GM12892 (cell line): ENCODE results near the gene SLC38A10.

Source experiments
- DNase-seq: peaks from one replicate; pipeline ENCODE4 v3.0.0; 2011; ENCODE audit not compliant: insufficient read length
- FAIRE-seq: peaks from 2 replicates; lab custom pipeline; 2011; peaks lifted over from hg19 to GRCh38; lab: Jason Lieb, UNC
- POLR2A ChIP-seq: IDR thresholded peaks from 2 replicates; pipeline ENCODE4 v1.6.1; 2011; ENCODE audit warnings: low read depth, low read length, control low read depth
- POLR2AphosphoS5 ChIP-seq: IDR thresholded peaks from 2 replicates; pipeline ENCODE4 v1.6.1; 2011; ENCODE audit warnings: low read depth, low read length, control low read depth
- TAF1 ChIP-seq: IDR thresholded peaks from 2 replicates; pipeline ENCODE4 v1.6.1; 2011; ENCODE audit warnings: low read depth, mild to moderate bottlenecking, control low read depth, low read length, borderline replicate concordance

Gene SLC38A10

DNA sequence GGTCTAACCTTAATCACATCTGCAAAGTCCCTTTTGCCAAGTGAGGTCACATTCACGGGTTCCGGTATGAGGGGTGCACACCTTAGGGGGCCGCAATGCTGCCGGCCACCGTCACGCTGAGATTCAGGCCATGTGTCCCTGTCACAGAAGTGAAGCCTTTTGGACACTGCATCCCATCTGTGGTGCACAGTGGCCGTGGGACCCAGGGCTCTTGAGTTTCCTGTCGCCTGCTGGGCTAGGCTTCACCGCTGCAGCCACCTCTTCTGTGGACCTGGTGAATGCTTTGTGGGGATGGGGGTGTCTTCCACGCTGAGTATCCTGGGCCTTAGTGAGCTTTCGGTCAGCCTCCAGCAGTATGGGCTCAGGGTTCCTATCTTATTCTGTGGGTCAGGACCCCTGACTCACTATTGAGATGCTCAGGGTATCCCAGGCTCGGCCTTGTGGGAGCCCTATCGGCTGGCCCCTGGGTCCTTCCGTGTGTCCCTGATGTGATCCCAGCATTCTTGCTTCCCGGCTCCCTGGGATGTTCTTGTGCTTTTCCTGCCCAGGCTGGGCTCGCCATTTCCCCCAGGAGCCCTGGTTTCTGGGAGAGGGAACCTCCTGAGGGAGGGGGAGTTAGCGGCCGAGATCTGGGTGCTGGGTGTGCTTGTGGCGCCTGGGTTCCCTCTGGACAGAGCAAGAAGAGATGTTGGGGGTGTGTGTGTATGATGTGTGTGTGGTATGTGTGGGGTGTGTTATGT lies 4.9 kb upstream of the SLC38A10 start:
- TF ChIP-seq POLR2A (no peak), TAF1 (no peak)
- DNase-seq (no peak), FAIRE-seq (no peak)

DNA sequence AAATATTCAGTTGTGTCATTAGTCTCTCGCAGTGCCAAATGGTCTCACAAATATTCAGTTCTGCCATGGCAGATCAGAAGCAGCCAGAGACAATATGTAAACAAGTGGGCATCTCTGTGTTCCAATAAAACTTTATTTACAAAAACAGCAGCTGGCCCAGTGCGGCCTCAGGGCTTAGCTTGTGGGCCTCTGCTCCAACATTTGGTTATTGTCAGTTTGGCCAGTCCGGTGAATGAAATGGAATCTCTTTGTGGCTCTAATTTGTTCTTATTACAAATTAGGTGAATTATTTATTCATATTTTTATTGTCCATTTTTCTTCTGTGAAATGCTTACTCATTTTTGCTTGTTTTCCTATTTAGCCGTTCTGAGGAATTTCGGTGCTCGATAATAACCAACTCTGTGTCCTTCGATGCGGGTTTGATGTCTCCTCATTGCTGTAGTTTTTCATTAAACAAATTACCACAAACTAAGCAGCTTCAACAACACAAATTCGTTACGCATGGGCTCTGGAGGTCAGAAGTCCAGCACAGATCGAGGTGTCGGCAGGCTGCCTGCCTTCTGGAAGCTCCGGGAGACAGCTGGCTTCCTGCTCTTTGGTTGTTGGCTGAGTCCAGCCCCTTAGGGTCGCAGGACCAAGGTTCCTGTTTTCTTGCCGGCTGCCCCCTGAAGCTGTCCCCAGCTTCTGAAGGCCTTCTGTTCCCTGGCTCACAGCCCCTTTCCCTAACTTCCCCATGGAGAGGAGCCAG lies 4.1 kb upstream of the SLC38A10 start:
- TF ChIP-seq POLR2A (no peak), TAF1 (no peak), POLR2AphosphoS5 (no peak)
- FAIRE-seq (no peak), DNase-seq (no peak)

DNA sequence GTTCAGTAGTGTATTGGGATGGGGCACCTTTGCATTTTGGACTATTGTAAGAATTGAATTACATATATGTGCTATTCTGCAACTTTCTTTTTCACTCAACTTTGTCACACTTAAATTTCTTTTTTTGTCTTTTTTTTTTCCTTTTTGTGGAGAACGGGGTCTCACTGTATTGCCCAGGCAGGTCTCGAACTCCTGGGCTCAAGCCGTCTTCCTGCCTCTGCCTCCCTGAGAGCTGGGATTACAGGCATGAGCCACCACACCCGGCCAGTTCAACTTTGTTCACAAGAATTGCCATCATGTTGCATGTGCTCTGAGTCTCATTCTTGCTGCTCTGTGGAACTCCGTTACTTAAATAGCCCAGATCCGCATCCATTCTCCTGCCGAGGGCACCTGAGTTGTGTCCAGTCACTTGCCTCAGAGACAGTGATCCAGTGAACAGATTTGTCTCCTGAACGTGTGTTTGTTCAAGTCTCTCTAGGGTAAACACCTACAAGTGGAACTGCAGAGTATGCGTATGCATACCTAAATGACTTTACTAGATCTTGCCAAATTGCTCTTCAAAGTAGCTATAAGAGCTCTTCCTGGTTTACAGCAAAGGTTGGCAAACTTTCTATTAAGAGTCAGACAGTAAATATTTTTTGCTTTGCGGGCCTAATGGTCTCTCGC lies 3.4 kb upstream of the SLC38A10 start:
- DNase-seq (no peak), FAIRE-seq (no peak)
- TF ChIP-seq POLR2A (no peak), TAF1 (no peak)

DNA sequence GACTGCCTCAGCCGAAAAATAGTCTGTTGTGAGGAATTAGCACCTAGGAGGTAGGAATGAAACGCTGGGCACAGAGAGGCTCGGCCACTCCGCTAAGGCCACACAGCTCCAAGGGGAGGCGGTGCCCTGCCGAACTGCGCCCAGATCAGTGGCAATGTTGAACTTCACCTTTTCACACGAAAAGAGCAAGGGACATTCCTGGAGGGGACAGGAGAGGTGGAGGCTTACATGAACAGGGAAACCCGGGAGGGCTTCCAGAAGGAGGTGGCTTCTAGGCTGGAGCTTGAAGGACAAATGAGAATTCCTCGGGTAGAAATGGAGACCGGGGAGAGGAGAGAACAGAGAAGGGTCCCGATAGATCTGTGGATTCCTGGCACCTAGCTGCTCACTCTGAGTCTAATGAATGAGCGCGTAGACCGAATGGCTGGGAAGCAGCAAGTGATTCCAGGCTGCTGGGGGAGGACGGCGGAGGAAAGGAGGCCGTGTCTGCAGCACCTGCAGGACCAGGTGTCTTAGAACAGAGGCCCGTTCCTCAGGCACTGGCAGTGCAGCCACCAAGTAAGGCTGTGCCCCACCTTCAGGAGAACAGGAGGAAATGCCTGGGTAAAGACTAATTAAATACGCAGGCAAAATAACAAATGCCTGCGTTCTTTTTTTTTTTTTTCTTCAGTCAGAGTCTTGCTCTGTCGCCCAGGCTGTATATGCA lies 722 bp upstream of the SLC38A10 start:
- DNase-seq (peak; percentile 60), FAIRE-seq (no peak)
- TF ChIP-seq TAF1 (no peak), POLR2AphosphoS5 (no peak), POLR2A (no peak)

DNA sequence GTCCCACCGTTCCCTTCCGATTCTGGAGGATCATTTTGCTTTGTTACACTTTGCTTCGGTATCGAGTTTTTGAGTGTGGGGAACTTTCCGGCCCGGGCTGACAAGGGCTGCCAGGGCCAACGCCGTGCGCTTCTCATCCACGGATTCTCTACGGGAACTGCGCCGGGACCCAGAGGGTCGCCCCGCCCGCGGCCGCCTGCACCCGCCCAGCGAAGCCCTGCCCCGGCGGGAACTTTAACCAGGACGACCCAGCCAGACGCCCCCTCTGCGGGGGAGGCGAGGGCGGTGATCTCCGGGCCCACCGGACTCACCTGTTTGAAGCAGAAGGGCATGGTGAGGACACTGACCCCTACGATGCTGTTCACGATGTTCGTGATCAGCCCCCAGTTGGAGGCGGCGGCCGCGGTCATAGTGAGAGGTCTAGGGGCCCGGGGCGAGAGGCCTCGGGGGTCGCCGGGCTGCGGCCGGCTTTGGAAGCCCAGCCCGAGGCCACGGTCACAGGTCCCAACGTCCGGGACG lies 536 bp downstream of the SLC38A10 start:
- TF ChIP-seq POLR2A = no peak
- TF ChIP-seq TAF1 = no peak
- TF ChIP-seq POLR2AphosphoS5 = no peak
- FAIRE-seq (no peak), DNase-seq (no peak)

DNA sequence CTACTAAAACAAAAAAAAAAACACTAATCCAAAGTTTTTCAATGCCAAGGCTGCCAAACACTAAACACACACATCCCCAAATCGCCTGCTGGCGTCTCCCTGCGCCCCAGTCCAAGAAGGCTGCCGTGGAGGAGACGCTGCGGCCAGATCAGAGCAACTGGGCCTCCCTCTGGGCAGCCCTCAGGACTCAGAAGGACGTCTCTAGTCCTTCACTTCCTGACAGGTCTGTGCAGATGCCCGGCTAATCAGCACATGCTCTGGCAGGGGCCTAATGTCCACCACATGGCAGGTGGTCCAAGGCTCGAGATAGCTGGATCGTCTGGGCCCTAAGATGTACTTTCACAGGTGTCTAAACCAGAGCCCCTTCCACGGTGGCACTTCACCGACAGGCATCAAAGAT lies 2.7 kb downstream of the SLC38A10 start:
- DNase-seq = no peak
- TF ChIP-seq POLR2AphosphoS5 (no peak), TAF1 (no peak), POLR2A (no peak)
- FAIRE-seq = no peak

DNA sequence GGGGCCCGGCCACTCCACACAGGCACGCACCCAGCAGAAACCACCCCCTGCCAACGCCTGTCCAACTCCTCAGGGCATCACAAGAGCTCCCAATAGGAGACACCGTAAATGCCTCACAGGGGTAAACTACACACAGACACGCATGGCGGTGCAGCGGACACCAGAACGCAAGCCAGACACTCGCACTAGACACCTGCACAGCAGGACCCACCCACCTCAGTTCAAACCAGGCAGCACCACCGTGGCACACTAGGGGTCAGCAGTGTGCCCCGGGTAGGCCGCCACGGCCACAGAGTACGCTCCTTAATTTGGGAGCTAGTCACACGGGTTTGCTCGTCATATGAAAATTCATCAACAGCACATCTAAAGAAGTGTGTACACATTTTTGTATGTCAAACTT lies 3.4 kb downstream of the SLC38A10 start:
- DNase-seq (peak; percentile 80), FAIRE-seq (peak; percentile 87)
- TF ChIP-seq POLR2A (no peak), TAF1 (no peak), POLR2AphosphoS5 (no peak)

DNA sequence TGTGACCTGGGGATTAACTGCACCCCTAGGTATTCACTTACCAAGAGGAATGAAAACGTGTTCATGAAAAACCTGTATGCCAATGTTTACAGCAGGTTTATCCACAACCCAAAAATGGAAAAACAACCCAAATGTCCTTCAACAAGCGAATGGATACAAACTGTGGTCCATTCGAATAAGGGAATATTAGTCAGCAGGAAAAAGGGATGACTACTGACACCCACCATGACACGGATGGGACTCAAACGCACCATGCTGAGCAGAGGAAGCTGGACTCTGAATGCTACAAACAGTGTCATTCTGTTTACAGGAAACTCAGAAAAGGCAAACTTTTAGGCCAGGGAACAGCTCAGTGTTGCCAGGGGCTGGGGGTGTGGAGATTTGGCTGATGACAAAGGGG lies 4.9 kb downstream of the SLC38A10 start:
- FAIRE-seq (no peak), DNase-seq (no peak)
- TF ChIP-seq POLR2AphosphoS5 (no peak), POLR2A (no peak), TAF1 (no peak)

DNA sequence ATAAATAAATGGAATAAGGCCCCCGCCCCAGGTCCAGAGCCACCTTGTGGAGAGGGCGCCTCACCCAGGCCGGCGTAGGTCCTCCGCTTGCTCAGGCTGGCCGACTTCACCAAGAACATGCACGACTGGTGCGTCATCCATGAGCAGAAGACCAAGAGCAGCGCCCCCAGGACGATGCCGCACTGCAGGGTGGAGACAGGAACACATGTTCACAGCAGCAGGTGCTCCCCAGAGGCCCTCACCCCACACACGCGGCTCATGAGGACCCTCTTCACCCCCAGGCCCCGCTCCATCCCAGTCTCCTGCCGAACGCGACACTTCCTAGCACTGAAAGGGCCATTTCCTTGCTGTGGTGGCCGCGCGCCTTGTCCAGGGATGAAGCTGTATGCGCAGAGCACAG lies 5.5 kb downstream of the SLC38A10 start:
- TF ChIP-seq POLR2A = no peak
- TF ChIP-seq POLR2AphosphoS5 = no peak
- TF ChIP-seq TAF1 = no peak
- FAIRE-seq (no peak), DNase-seq (no peak)

DNA sequence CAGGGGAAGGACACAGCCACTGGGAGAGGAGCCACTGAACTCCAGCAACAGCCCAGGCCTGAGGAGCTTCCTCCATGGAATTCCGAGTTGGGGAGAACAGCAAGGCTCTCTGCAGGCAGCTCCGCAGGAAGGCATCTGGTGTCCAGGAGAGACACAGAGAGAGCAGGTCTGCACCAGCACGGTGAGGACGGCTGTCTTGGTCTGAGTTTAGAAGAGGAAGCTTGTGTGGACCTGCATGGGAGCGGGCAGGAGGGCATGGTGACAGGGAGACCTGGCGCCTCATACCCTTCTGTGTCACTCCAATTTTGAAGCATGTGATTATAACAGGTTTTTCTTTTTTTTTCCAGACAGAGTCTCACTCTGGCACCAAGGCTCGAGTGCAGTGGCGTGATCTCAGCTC lies 6.4 kb downstream of the SLC38A10 start:
- no peak for TF ChIP-seq POLR2AphosphoS5
- no peak for TF ChIP-seq POLR2A
- no peak for TF ChIP-seq TAF1
- FAIRE-seq (no peak), DNase-seq (no peak)

DNA sequence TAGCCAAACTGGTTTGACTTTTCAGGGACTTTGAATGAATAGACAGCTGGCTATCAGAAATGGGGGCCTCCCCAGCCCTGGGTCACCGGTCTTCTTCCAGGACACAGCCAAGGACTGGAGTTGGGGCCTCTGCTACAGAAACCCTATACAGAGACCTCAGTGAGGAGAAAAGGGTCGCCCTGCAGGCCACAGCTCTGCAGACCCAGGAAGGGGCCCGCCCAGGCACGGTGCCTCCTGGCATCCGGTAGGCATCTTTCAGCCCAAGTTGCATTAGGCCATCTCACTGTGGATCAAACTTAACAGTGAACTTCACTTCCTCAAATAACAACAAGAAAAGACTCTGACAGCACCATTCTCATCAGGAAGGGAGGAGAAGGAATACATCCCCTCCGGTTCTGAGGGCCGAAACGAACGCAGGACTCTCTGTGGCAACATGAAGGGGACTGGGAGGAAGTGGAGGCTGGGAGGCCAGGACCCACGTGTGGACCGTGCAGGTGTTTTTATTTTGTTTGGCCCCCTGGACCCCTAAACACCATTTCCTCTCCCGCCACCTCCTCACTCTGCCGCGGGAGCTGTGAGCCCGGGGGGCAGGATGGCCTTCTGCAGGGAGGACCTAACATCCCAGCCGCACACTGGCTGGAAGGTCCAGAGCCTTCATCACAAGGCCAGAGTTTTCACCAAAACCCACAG lies 7.2 kb downstream of the SLC38A10 start:
- no peak for DNase-seq
- TF ChIP-seq POLR2AphosphoS5 = no peak
- TF ChIP-seq TAF1 = no peak
- TF ChIP-seq POLR2A = no peak
- FAIRE-seq = no peak
